Measurements from ENCODE around the gene GLMP. TPM values are rescaled to one million over a fixed set of nuclear protein-coding genes. Genes with fewer than 3 reads are reported as not detected.
A peak's percentile ranks its signal among the peaks of the same experiment; 100 is the strongest.

The GLMP gene
- polyA plus RNA-seq, 1 experiment = 25.5 TPM

DNA sequence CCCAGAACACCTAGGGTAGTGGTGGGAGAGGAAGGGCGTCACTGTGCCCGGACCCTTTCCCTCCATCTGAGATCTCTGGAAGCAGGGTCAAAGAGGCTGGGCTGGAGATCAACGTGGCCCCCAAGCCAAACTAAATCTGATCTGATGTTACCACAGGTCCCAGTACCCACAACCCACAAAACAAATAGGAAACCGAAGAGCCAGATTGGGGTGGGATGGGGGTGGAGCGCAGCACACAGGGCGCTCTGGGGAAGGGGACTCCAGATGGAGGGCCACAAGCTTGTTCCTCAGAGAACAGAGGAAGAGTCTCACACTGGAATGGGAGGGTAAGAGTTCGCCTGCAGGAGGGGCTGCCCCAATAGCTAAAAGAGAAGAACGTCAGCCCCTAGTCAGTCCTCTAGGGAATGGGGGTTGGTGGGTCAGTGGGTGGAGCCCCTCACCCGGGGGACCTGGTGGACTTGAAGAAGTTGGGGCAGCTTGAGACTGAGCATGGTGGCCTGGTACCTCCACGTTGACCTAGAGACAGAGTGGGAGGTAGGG is 49.2 kb downstream of the GLMP start:
- TF ChIP-seq, protein P1, sequence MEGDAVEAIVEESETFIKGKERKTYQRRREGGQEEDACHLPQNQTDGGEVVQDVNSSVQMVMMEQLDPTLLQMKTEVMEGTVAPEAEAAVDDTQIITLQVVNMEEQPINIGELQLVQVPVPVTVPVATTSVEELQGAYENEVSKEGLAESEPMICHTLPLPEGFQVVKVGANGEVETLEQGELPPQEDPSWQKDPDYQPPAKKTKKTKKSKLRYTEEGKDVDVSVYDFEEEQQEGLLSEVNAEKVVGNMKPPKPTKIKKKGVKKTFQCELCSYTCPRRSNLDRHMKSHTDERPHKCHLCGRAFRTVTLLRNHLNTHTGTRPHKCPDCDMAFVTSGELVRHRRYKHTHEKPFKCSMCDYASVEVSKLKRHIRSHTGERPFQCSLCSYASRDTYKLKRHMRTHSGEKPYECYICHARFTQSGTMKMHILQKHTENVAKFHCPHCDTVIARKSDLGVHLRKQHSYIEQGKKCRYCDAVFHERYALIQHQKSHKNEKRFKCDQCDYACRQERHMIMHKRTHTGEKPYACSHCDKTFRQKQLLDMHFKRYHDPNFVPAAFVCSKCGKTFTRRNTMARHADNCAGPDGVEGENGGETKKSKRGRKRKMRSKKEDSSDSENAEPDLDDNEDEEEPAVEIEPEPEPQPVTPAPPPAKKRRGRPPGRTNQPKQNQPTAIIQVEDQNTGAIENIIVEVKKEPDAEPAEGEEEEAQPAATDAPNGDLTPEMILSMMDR (IDR thresholded peaks at IDR 0.05; ENCODE audit: low read depth, low read length) = no peak
- CTCF ChIA-PET = no interaction called here

DNA sequence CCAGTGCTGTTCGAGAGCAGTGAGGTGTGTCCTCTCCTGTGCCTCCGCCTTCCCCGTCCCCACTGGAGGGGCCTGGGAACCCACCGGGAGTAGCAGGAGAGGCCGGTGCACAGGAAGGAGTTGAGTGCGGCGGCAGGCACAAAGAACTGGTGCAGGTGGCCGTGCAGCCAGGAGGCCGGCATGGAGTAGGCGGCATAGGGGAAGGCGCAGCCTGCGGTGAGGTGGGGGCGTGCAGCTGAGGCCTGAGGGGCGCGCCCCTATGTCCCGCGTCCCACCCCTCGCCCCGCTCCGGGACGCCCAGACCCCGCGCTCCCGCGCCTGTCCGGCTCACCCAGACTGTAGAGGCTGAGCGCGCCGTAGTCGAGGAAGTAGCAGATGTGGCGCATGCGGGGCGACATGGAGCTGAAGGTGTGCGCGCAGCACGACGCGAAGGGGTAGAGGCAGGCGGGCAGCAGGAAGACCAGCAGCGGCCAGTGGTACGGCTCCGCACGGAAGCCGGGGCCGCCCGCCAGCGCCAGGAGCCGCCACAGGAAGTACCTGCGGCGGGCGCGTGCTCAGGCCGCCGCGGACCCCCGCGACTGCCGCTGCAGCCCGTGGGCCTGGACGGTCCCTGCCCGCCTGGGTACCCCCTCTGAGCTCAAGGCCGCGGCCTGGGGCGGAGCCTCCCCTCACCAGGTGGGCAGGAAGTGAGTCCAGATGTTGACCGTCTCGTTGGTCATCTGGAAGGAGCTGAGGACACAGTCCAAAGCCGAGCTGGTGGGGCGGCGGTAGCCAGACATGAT is 49.8 kb downstream of the GLMP start:
- DNase-seq (ENCODE audit: low read depth, low spot score) = no peak
- peak overlapping the region; percentile 40 for H3K4me3 ChIP-seq (ENCODE audit: low read depth, low read length)
- no peaks in the 10 kb centered on the region; the same call in 1 of the 2 replicates for H3K9me3 ChIP-seq (ENCODE audit: control insufficient read depth, insufficient read depth, low read length)
- TF ChIP-seq, protein P1 (IDR thresholded peaks at IDR 0.05; ENCODE audit: low read depth, low read length) = no peak
- ChIA-PET CTCF (no interaction called here), POLR2A (interaction anchor here (0.9 to 1.2 kb wide), 3 partner anchors 33 to 132 kb away, joined by 3 to 7 read pairs (median 3); partner anchors contain the start of gene PMF1)
- no peaks in the 10 kb centered on the region for H3K27me3 ChIP-seq (ENCODE audit: control insufficient read depth, insufficient read depth, low read length)
- H3K27ac ChIP-seq (ENCODE audit: low read depth, low read length) = no peak overlapping the region

More for the DNA sequence above, 49.2 kb downstream of the GLMP start:
- no peak overlapping the region for H3K4me3 ChIP-seq (ENCODE audit: low read depth, low read length)
- DNase-seq (ENCODE audit: low read depth, low spot score) = no peak
- H3K27me3 ChIP-seq (ENCODE audit: control insufficient read depth, insufficient read depth, low read length) = no peaks in the 10 kb centered on the region
- H3K9me3 ChIP-seq (ENCODE audit: control insufficient read depth, insufficient read depth, low read length) = no peaks in the 10 kb centered on the region; the same call in 1 of the 2 replicates
- no peak overlapping the region for H3K27ac ChIP-seq (ENCODE audit: low read depth, low read length)
- POLR2A ChIA-PET = interaction anchor here (0.9 to 1.2 kb wide), 2 partner anchors 33 to 119 kb away, joined by 3 to 7 read pairs; partner anchors contain the start of gene PMF1

DNA sequence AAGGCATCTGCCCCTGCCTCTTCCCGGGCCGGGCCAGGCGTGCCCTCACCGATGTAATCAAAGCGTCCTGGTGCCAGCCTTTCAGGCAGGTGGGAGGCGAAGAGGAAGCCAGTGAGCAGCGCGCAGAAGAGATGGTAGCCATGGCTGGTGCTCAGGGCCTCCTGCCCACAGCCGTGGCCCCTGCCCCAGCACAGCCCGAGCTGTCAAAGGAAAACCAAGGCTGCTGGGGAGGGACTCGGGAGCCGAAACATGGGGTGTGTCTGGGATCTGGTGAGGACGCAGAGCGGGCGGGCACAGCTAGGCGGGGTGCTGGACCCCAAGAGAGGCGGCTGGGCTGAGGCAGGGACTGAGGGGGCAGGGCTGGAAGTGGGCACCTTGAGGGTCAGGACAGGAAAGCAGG is 50.8 kb downstream of the GLMP start:
- Histone ChIP-seq H3K4me3 (ENCODE audit: low read depth, low read length) (no peak overlapping the region), H3K27me3 (ENCODE audit: control insufficient read depth, insufficient read depth, low read length) (no peaks in the 10 kb centered on the region), H3K9me3 (ENCODE audit: control insufficient read depth, insufficient read depth, low read length) (no peaks in the 10 kb centered on the region; the same call in 1 of the 2 replicates), H3K27ac (ENCODE audit: low read depth, low read length) (no peak overlapping the region)
- CTCF ChIA-PET = no interaction called here
- POLR2A ChIA-PET = interaction anchor here (0.6 to 1.2 kb wide), 3 partner anchors 11 to 131 kb away, joined by 3 to 6 read pairs (median 5); no protein-coding TSS in a partner anchor
- TF ChIP-seq, protein P1 (IDR thresholded peaks at IDR 0.05; ENCODE audit: low read depth, low read length) = no peak
- no peak for DNase-seq (ENCODE audit: low read depth, low spot score)

DNA sequence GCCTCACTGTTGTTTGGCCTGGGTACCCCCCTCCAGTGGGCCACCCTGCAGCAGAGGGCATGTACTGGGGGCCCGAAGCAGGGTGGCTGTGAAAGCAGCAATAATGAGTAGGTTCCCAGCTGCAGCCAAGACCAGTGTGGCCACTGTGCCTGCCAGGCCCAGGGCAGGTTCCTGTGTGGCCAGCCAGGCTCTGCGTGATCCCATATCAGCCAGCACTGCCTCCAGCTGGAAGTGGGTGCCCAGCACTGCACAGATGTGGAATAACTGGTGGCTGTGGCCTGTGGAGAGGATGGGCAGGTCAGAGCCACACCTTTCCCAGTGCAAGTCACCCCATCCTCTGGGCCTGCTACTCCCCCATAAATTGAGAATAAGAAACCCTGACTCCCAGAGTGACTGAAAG is 51.4 kb downstream of the GLMP start:
- H3K4me3 ChIP-seq (ENCODE audit: low read depth, low read length) = no peak overlapping the region
- TF ChIP-seq, protein P1 (IDR thresholded peaks at IDR 0.05; ENCODE audit: low read depth, low read length) = no peak
- ChIA-PET CTCF (interaction anchor here (0.6 kb wide), 1 partner anchor 141 kb away, joined by 3 read pairs; no protein-coding TSS in a partner anchor), POLR2A (interaction anchor here (0.6 to 1.1 kb wide), 2 partner anchors 11 to 19 kb away, joined by 5 to 6 read pairs; no protein-coding TSS in a partner anchor)
- H3K27ac ChIP-seq (ENCODE audit: low read depth, low read length) = no peak overlapping the region
- no peaks in the 10 kb centered on the region; the same call in 1 of the 2 replicates for H3K9me3 ChIP-seq (ENCODE audit: control insufficient read depth, insufficient read depth, low read length)
- H3K27me3 ChIP-seq (ENCODE audit: control insufficient read depth, insufficient read depth, low read length) = no peaks in the 10 kb centered on the region
- DNase-seq (ENCODE audit: low read depth, low spot score) = no peak

DNA sequence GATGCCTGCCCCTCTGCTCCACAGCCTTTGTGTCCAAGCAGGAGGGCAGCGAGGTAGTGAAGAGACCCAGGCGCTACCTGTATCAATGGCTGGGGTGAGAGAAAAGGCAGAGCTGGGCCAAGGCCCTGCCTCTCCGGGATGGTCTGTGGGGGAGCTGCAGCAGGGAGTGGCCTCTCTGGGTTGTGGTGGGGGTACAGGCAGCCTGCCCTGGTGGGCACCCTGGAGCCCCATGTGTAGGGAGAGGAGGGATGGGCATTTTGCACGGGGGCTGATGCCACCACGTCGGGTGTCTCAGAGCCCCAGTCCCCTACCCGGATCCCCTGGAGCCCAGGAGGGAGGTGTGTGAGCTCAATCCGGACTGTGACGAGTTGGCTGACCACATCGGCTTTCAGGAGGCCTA is 52.7 kb downstream of the GLMP start:
- no peak overlapping the region for H3K27ac ChIP-seq (ENCODE audit: low read depth, low read length)
- ChIA-PET CTCF (interaction anchor here (1.0 kb wide), 1 partner anchor 18 kb away, joined by 3 read pairs; no protein-coding TSS in a partner anchor), POLR2A (no interaction called here)
- TF ChIP-seq, protein P1 (IDR thresholded peaks at IDR 0.05; ENCODE audit: low read depth, low read length) = no peak
- no peak overlapping the region for H3K4me3 ChIP-seq (ENCODE audit: low read depth, low read length)
- DNase-seq (ENCODE audit: low read depth, low spot score) = no peak
- H3K9me3 ChIP-seq (ENCODE audit: control insufficient read depth, insufficient read depth, low read length) = no peaks in the 10 kb centered on the region; the same call in 1 of the 2 replicates
- no peaks in the 10 kb centered on the region for H3K27me3 ChIP-seq (ENCODE audit: control insufficient read depth, insufficient read depth, low read length)

Data from AG04450 (cell line).